ENCODE results near the gene UGGT1.

DNA sequence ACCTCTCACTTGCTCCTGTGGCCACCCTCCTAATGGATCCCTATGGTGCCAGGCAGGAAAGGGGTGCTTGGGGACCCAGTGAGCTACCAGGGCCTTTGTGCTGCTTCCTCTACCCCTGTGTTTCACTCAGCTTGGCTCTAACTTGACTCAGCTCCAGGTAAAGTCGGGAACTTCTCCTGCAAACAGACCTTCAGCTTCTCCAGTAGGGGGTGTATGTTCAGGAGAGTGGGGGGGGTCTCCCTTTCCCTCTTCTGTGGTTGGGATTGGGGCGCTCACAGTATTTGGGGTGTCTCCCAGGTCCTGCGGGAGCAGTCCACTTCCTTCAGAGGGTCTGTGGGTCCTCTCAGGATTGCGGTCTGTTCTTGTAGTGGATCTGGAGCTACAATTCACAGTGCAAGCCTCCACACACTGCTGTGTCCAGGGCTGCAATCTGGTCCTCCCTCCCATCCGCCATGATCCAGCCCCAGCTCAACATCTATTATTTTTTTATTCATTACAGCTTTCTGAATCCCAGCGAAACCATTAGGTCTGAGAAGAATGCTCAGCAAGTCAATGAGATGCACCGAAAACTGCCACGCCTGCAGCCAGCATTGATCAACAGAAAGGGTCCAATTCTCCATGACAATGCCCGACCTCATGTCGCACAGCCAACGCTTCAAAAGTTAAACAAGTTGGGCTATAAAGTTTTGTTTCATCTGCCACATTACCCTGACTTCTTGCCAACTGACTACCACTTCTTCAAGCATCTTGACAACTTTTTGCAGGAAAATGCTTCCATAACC is 36.7 kb upstream of the UGGT1 start:
- TF ChIP-seq NR1H2 (CRISPR knock-in tag; IDR thresholded peaks at IDR 0.05) (no peak), GATAD2A (IDR thresholded peaks at IDR 0.05) (no peak), TARDBP (IDR thresholded peaks at IDR 0.05) (no peak), ESRRA (IDR thresholded peaks at IDR 0.05; ENCODE audit: borderline replicate concordance, low read depth) (no peak), POLR2AphosphoS5 (IDR thresholded peaks at IDR 0.05; ENCODE audit: control insufficient read depth, insufficient read depth, low read depth, low read length) (no peak)
- TF ChIP-seq, protein P1, sequence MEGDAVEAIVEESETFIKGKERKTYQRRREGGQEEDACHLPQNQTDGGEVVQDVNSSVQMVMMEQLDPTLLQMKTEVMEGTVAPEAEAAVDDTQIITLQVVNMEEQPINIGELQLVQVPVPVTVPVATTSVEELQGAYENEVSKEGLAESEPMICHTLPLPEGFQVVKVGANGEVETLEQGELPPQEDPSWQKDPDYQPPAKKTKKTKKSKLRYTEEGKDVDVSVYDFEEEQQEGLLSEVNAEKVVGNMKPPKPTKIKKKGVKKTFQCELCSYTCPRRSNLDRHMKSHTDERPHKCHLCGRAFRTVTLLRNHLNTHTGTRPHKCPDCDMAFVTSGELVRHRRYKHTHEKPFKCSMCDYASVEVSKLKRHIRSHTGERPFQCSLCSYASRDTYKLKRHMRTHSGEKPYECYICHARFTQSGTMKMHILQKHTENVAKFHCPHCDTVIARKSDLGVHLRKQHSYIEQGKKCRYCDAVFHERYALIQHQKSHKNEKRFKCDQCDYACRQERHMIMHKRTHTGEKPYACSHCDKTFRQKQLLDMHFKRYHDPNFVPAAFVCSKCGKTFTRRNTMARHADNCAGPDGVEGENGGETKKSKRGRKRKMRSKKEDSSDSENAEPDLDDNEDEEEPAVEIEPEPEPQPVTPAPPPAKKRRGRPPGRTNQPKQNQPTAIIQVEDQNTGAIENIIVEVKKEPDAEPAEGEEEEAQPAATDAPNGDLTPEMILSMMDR (IDR thresholded peaks at IDR 0.05 in 2 of 3, conservative IDR thresholded peaks at IDR 0.05 in 1 of 3; ENCODE audit: insufficient read depth in 2 of 3, low read depth in 1 of 3, low read length in 3 of 3): 0 out of 6 replicates have a peak, but pooled peaks of 1 of the 3 experiments have one; percentile 24
- TF ChIP-seq, protein P2, sequence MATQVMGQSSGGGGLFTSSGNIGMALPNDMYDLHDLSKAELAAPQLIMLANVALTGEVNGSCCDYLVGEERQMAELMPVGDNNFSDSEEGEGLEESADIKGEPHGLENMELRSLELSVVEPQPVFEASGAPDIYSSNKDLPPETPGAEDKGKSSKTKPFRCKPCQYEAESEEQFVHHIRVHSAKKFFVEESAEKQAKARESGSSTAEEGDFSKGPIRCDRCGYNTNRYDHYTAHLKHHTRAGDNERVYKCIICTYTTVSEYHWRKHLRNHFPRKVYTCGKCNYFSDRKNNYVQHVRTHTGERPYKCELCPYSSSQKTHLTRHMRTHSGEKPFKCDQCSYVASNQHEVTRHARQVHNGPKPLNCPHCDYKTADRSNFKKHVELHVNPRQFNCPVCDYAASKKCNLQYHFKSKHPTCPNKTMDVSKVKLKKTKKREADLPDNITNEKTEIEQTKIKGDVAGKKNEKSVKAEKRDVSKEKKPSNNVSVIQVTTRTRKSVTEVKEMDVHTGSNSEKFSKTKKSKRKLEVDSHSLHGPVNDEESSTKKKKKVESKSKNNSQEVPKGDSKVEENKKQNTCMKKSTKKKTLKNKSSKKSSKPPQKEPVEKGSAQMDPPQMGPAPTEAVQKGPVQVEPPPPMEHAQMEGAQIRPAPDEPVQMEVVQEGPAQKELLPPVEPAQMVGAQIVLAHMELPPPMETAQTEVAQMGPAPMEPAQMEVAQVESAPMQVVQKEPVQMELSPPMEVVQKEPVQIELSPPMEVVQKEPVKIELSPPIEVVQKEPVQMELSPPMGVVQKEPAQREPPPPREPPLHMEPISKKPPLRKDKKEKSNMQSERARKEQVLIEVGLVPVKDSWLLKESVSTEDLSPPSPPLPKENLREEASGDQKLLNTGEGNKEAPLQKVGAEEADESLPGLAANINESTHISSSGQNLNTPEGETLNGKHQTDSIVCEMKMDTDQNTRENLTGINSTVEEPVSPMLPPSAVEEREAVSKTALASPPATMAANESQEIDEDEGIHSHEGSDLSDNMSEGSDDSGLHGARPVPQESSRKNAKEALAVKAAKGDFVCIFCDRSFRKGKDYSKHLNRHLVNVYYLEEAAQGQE (IDR thresholded peaks at IDR 0.05; ENCODE audit: borderline replicate concordance): no peak
- TF ChIP-seq, protein P2 (CRISPR knock-in tag; IDR thresholded peaks at IDR 0.05; ENCODE audit: low read depth): no peak
